ENCODE results near the gene COL4A6. TPM values are rescaled to one million over a fixed set of nuclear protein-coding genes. Genes with fewer than 3 reads are reported as not detected.
"Not testable (repeated sequence)": the region's sequence is repeated elsewhere in the genome, so short reads cannot be mapped to it uniquely, and the experiment has no call there.

Gene COL4A6
- total RNA-seq, 1 donor = not detected

DNA sequence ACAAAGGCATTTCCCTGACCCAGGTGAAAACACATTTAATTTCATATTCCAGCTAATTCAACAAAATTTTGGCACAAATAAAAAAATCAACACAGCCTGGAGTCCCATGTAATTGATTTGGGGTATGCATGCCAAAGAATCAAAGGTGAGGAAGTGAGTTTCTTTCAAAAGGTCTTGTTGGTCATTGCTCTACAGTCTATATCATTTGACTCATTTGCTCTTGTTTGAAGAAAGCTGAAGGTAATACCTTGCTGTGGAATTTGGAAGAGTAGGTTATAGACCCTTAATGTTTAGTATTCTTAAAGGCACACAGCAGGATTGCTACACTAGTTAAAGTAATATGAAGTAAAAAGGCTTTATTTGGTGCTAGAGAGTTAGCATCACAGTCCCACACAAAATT lies 25.4 kb downstream of the COL4A6 start:
- DNase-seq (ENCODE audit: low read depth in 2 of 3, low spot score in 2 of 3) = no peak

DNA sequence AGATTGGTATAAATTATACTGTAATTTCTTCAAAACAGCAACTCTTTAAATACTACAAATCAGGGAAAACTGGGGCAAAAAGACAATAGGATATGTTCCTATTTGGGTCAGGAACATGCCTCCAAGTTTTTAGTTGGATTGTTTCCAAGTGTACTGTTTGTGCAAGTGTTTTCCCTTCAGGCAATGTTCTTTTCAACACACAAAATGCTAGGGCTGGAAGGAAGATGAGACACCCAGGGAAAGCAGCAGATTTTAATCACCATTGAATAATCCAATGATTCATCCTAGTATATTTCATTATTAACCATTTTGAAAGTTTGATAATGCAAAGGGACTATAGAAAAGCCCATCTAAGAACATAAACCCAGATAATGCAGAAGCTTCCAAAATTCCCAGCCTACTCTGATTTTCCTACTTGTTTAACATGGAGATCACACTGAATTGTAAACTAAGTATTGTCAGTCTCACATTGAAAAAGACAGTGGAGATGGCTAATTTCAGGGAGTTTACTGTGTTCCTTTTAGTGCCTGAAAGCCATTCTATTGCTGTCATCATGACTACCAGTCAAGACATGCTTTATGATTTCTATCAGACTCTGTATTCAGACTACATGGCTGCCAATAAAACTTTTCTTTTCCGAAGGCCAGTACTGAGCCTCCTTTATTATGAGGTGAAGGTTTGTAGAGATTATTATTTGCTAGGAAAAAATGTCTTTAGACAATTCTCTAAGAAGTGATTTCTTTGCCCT lies 38.6 kb downstream of the COL4A6 start:
- no peak for DNase-seq (ENCODE audit: low read depth in 2 of 3, low spot score in 2 of 3)

DNA sequence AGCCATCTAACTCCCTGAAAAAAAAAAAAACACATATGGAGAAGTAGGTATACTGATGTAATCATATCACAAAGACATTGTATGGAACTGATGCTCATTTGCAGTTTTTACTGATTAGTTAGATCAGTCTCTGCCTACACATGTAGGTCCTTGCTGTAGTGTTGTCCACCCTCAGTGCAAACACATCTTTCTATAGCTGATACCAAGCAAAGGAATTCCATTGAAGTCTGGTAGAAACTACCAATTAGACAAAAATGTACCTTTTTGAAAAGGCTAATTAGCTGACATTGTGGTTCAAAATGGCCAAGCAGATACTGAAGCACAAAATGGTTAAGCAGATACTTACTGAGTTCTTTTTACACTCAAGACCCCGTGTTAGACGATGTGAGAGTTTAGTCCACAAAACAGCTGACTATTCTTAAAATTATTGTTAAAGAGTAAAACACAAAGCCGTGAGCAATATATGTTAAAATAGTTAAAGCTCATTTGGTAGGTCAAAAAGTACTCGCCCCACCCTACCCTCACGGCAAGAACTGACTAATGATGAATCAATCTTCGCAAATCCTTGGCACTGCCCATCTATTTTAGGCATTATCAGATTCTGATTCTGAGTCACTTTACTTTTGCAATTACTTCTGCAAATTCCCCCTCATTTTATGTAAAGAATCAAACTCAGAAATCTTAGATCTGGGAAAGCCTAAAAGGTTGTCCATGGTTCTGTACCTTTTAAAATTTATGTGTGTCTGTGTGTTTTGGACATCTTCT lies 40.4 kb downstream of the COL4A6 start:
- no peak for DNase-seq (ENCODE audit: low read depth in 2 of 3, low spot score in 2 of 3)

DNA sequence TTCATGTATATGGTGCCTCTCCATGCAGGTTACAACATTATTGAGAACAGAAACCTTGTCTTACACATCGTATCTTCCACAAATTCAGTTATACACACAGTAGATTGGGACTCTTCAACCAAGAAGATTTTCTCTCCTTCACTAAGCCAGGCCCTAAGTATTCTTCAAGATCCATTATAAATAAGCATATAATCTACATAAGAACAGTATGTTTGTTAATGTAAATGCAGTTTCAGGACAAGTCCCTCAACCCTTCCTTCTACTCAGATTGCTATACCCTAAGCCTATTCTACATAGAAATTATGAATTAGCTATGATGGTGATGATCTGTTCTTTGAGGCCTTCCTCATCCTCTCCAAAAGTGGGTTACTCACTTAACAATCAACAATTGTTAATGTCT lies 41.2 kb downstream of the COL4A6 start:
- no peak for DNase-seq (ENCODE audit: low read depth in 2 of 3, low spot score in 2 of 3)

DNA sequence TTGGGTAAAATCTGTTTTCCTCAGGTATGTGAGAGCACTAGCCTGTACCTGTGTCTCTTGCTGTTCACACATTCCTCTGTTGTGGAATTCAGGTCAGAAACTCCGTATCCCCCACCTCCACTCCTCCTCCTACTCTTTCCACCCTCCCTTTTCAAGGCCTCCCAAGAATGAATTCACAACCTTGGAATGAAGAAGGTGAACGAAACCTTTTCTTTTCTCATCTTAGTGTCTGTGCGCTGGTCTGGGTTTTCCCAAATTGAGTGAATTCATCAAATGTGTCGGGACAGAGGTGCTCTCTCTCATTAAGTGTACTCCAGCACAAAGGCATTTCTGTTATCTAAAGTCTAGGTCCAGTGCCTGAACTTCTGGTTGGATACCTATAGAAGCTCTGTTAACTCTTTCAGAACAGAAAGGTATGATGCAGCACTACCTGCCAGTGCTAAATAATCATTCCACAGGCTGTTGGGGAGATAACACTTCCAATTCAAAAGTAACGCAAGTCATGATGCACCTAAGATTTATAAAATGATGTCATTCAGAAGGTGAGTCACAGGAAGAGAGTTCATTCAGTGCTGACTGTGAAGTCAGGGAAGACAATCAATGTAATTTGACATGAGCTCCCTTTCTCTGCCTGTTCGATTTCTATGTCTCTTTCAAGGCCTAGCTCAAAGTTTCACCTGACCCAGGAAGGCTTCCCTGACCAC lies 41.9 kb downstream of the COL4A6 start:
- no peak for DNase-seq (ENCODE audit: low read depth in 2 of 3, low spot score in 2 of 3)

DNA sequence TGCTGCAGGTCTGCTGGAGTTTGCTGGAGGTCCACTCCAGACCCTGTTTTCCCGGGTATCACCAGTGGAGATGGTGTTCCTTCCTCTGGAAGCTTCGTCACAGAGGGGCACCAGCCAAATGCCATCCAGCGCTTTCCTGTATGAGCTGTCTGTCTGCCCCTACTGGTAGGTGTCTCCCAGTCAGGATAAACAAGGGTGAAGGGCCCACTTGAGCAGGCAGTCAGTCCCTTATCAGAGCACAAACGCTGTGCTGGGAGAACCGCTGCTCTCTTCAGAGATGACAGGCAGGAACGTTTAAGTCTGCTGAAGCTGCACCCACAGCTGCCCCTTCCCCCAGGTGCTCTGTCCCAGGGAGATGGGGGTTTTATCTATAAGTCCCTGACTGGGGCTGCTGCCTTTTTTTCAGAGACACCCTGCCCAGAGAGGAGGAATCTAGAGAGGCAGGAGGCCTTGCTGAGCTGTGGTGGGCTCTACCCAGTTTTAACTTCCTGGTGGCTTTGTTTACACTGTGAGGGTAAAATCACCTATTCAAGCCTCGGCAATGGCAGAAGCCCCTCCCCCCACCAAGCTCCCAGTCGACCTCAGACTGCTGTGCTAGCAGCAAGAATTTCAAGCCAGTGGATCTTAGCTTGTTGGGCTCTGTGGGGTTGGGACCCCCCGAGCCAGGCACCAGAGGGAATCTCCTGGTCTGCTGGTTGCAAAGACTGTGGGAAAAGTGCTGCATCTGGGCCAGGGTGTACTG lies 47.1 kb downstream of the COL4A6 start:
- DNase-seq (ENCODE audit: low read depth in 2 of 3, low spot score in 2 of 3) = not testable (repeated sequence)

DNA sequence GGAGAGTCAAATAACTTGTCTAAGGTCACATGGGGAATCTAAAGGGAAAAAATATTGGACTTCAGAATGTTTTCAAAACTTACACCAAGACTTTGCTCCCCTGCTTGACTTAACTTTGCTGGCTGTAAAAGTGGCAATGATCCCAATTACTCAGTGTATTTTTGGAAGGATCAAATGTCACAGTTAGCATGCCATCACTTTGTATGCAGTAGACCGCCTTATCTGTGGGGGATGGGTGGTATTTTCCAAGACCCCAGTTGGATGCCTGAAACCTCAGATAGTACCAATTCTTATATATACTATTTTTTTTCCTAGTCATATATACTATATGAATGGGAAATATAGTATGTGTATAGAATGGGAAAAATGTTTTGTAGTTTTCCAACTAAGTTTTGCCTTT lies 53.4 kb downstream of the COL4A6 start:
- DNase-seq (ENCODE audit: low read depth in 2 of 3, low spot score in 2 of 3) = no peak

DNA sequence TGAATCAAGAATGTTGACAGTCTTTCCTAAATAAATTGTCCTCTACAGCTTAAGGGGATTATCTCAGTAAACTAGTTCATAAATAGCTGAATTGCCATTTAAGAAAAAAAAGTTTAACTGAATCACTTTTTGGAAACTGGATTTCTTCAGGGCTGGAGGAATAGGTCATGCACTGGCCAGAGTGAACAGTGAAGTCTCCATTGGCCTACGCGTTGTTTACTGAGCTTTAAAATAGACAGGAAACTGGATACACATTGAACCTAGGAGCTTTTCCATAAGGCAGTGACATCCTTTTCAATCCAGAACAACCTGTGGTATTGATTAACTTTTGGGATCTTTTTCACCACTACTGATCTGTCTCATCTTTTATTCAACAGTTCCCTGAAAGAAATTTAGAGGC lies 58.0 kb downstream of the COL4A6 start:
- no peak for DNase-seq (ENCODE audit: low read depth in 2 of 3, low spot score in 2 of 3)

DNA sequence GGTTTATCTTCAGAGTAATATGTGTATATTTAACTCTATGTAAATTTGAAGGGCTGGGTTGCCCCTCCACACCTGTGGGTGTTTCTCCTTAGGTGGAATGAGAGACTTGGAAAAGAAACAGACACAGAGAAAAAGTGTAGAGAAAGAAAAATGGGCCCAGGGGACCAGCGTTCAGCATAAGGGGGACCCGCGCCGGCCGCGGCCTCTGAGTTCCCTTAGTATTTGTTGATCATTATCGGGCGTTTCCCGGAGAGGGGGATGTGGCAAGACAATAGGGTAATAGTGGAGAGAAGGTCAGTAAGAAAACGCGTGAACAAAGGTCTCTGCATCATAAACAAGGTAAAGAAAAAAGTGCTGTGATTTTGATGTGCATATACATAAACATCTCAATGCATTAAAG lies 61.4 kb downstream of the COL4A6 start:
- not testable (repeated sequence) for DNase-seq (ENCODE audit: low read depth in 2 of 3, low spot score in 2 of 3)

DNA sequence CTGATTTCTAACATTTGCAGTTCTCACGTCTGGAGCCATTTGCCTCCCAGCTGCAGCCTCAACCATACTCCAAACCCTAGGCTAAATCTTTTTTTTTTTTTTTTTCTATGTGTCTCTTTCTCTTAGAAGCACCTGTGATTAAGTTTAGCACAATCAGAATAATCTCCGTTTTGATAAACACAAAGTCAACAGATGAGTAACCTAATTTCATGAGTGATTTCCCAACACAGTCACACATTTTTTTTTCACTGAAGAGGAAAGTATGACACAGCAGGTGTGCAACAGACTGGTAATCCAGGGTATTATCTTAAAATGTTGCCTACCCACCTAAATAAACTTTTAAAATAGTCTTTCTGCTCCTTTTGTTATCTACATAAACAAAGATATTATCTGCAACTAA lies 62.6 kb downstream of the COL4A6 start:
- not testable (repeated sequence) for DNase-seq (ENCODE audit: low read depth in 2 of 3, low spot score in 2 of 3)

DNA sequence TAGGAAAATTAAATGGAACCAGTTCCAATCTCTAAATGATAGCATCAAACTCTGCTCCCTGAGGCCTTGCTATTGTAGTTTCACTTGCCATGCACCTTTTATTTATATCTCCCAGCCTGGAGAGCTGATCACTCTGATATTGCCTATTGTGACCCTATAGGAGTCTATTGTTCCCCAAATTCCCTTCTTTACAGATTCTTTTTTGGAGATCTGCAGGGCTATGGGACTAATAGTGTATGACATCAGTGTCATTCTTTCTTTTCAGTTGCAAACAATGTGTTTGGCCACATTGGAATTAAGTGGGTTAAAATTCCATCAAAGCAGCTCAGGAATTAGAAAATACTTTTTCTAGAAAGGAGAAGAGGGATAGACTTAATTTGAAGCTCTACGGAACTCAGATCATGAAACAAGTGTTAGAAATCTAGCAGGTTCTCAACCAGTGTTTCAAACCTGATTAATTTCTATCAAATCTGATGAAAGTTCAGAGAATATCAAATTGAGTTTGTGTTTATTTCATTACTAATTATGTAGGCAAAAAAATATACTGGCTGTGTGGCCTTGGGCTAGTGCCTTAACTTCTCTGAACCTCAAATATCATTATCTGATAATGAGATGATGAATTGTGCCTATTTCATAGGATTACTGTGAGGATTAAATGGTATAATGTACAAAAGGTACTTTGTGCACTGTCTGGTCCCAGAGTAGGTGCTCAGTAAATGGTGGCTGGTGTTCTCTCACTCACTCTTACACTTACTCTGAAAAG lies 71.4 kb downstream of the COL4A6 start:
- DNase-seq (ENCODE audit: low read depth in 2 of 3, low spot score in 2 of 3) = no peak

DNA sequence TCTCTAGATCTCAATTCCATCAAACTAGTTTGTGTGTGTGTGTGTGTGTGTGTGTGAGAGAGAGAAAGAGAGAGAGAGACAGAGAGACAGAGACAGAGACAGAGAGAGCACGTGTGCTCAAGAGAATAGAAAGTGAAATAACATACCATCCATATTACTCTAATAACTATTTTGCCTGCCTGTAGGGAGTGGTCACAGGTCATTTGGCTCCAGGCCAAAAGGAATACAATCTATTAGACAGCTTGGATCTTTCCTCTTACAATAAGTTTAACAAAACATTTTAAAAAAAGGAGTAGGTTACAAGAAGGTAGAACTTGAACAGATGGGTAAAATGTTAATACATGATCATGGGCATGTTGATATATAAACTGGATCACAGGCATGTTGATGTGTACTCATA lies 76.2 kb downstream of the COL4A6 start:
- no peak for DNase-seq (ENCODE audit: low read depth in 2 of 3, low spot score in 2 of 3)

DNA sequence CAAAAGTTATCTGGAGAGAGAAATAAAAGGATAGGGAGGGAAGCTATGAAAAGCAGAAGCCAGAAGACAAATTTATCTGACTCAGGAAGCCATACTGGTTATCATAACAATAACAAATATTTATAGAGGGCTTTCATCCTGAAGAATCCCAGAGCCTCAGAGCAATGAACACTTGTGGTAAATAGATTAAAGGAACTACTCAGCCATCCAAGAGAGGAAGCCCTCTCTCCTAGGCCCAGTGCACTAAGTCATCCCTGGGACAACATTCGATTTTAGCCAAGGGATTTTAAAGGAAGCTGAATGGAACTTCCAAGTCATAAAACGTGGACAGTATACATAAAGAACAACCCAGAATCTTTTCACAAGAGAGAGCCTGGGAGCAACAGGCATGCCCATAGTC lies 76.9 kb downstream of the COL4A6 start:
- no peak for DNase-seq (ENCODE audit: low read depth in 2 of 3, low spot score in 2 of 3)

DNA sequence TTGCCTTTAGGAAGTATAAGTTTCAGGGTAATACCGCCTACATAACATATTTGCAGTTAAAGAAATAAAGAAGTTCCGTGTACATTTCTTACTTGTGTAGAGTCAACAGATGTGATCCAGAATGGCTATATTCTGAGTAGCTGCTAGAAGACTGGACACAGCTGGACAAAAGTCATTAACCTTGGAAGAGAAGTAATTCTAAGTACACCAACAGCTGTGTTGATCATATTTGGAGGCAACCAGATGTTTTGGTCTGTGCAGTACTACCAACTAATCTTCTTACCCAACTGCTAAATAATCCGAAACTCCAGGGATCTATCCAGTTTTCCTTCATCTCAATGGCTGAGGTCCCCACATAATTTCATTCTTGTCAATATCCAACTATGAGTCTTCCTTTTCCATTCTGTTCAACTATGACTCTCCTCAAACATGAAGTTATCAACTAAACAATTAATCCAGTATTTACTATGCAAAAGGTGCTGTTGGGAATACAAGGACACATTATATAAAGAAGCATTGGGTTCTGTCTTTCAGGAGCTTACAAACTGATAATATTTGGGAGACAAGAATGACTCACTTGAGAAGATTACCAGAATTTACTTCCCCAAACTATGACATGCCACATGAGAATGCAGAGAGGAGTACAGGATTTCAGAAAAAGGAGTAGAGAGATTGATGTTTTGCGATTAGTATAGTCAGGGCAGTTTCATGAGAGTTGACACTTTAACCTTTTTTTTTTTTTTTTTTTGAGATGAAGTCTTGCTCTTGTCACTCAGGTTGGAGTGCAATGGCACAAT lies 78.2 kb downstream of the COL4A6 start:
- no peak for DNase-seq (ENCODE audit: low read depth in 2 of 3, low spot score in 2 of 3)

DNA sequence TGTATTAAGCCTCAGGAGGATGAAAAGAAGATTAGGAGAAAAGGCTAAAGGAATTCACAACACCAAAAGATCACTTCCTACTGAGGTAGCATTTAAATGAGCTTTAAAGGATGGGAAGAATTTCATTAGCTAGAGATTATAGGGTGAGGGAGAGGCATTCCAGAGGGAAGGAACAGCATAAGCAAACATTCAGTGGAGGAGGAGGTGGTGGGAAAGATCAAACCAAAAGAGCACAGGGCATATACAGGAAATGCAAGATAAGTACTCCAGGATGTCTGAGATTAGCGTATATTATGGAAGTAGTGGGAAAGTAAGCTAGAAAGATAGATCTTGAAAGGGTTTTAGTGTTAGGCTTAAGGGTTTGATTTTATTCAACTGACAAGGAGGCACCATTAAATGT lies 84.8 kb downstream of the COL4A6 start:
- DNase-seq (ENCODE audit: low read depth in 2 of 3, low spot score in 2 of 3) = no peak

DNA sequence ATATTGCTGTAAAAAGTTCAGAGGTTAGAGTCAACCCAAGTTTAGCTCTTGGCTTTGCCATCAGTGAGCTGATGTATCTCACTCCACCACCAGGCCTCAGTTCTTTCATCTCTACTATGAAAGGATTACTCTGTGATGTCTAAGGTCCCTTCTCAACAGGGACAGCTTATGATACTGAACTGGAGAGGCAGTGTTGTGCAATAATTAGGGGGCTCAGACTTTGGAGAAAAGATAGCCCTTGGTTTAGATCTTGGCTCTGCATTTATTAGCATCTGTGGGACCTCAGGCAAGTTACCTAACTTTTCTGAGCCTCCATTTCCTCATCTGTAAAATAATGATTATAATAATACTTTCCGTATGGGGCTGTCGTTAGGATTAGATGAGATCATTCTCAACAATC lies 89.0 kb downstream of the COL4A6 start:
- no peak for DNase-seq (ENCODE audit: low read depth in 2 of 3, low spot score in 2 of 3)

DNA sequence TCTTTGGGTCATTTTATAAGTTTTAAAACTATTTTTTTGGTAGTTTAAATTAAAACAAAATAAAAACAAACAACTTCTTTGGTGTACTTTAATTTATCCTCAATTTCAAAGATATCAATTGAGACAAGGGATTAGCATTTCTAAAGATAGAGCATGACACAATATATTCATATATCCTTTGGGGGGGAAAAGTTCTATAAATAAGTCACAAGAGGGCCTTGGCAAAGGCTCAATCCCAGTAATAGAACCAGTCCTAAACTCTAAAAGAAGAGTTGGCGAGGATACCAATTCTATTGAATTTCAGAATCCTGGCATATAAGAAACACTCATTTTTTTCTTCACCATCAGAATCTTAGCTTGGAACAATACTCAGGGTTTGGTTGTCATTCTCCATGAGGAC lies 89.7 kb downstream of the COL4A6 start:
- DNase-seq (ENCODE audit: low read depth in 2 of 3, low spot score in 2 of 3) = no peak

DNA sequence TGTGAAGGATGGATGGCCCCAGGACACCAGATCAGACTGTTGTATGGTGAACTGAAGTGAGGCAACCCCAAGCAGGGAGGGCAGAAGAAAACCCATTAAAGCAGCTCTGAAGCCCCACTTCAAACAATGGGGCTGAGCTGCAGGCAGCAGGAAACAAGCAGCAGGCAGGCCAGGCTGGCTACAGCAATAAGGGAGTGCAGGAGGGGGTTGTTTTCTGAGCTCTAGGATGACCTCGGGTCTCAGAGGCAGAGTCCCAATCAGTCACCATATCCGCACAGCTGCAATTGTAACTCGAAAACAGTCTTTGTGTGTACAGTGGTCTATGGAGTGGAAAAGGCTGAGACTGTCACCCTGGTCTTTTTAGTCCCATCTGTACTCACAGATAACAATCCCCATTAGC lies 90.4 kb downstream of the COL4A6 start:
- DNase-seq (ENCODE audit: low read depth in 2 of 3, low spot score in 2 of 3) = no peak

DNA sequence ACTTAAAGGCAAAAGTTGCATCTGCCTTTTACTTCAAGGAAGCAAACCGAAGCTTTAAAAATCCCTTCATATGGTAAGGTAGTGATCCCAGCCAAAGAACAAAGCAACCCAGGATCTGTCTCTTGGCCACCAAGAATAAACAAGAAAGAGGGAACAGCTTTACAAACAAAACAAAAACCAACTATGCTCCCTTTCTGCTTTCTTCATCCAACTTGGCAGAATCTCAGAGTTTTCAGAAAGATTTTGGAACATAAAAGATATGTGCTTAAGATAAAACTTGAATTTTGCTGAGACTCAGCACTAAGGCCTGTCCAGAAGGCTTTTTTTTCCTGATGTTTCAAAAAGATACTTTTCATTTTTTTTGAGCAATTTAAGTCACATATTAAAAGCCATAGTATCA lies 94.0 kb downstream of the COL4A6 start:
- DNase-seq (ENCODE audit: low read depth in 2 of 3, low spot score in 2 of 3) = no peak

DNA sequence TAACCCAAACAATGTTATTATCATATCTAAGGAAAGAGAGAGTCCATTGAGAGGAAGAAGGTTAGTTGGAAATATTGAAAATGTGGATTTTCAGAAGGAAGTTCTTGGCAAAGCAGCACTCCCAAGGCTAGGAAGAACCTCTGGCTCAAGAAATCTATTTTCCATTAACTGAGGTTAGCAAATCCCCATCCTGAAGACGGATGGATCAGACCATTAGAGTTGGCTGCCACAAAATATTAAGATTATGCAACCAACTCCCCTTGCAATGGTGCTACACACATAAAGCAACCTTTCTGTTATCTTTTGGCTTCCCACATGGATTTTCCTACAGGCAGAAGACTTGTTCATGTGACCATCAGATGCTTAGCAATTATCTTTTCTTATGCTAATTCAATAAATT lies 96.3 kb downstream of the COL4A6 start:
- DNase-seq (ENCODE audit: low read depth in 2 of 3, low spot score in 2 of 3) = no peak

All from hematopoietic multipotent progenitor cell (in vitro differentiated cells).